NCI-H2107 treated with DMSO at 0.1 percent for 48 hours (cell line): Measurements from ENCODE around the gene PLCH2.

Experiments
- DNase-seq: peaks from one replicate; lab custom pipeline; 2025; ENCODE audit not compliant: unreplicated experiment; lab: John Stamatoyannopoulos, UW

PLCH2 gene

DNA sequence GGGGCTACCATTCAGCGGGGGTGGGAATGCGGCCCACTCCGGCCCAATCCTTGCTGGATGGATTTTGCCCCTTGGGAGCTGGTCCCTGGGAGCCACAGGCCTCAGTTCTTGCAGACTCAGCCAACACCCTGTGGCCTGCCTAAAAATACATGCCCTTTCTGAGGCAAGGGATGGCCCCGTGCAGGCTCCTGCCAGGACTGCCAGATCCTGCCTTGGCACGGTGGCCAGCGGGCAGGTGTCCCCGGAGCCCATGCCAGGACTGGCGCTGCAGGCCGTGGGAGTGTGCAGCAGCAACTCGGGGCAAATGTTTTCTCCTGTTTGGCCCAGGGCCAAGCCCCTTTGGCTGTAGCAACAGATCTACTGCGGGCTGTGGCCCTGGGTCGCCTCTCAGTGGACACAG is 51.9 kb downstream of the PLCH2 start:
- DNase-seq = no peak

DNA sequence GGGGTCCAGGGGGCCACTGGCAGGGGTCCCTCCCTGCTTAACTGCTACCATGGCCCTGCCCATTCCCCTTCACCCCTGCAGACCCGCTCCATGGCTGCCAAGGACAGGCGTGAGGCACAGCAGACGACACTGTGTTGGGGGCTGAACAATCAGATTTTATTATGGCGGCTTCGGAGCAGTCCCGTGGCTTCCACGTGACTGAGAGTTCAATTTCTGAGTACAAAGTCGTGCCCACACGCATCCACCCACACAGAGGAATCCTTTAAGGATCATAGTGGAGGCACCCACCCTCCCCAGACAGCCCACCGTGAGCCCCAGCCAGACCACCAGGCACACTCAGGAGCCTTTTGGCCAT is 52.5 kb downstream of the PLCH2 start:
- DNase-seq = no peak

DNA sequence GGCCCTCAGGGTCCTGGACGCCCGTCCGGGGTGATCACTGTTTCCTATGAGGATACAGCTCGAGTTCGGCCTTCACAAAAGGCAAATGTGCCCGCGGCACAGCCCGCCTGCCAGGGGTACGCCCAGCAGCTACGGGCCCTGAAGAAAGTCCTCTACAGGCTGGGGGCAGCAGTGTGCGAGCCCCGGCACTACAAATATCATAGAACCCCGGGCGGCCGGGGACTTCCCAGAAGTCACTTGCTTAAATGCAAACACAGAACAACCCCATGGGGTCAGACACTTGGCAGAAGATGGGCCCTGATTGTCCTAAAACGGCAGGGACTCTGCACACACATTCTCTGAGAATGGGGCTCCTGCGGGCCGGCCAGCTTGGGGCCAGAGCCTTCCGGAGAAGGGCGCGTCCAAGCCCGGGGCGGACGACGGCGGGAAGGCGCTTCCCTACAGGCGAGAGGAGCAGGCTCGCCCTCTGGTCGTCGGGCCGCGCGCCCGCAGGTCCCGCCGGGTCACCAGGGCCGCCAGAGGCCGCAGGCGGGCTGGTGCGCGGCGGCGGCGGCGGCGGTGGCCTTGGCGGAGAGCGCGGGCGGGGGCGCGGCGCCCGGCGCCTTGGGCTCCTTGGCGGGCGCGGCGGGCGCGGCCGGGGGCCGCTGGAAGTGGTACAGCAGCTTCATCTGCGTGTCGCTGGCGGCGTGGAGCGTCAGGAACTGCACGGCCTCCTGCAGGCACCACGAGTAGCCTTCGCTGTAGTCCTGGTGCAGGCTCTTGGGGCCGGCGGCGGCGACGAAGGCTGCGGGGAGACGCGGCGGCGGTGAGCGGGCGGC is 53.1 kb downstream of the PLCH2 start:
- DNase-seq = no peak

DNA sequence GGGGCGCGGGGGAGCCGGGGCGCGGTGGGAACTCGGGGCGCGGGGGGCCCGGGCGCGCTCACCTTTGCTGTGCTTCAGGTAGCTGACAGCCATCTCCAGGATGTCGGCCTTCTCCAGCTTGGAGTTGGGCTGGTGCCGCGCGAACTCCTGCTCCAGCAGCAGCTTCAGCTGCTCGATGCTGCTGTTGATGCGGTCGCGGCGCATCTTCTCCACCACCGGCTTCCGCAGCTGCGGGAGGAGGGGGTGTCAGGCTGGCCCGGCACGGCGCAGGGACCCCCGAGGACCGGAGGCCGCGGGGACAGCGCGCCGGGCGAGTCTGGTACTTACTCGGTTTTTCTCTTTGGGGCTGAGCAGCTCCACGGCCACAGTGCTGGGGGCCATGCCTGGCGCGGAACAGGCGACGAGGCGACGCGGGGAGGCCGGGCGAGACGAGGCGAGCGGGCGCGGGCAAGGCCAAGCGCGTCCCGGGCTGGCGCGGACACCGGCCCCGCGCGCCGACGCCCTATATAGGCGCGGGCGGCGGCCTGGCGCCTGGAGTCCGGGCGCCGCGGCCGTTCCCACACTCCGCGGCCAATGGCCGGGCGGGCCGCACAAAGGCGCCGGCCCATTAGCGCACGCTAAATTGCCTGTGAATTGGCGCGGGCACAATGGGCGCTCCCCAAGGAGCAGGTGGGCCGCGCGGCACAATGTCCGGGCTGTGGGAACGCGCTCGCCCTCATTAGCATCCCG is 53.9 kb downstream of the PLCH2 start, which contains the start of gene HES5:
Gene HES5, minus strand, starts transcription at position 480 of the 729 bp plus-strand sequence. Its CDS starts 99 bp downstream, at position 381.
- DNase-seq = no peak

DNA sequence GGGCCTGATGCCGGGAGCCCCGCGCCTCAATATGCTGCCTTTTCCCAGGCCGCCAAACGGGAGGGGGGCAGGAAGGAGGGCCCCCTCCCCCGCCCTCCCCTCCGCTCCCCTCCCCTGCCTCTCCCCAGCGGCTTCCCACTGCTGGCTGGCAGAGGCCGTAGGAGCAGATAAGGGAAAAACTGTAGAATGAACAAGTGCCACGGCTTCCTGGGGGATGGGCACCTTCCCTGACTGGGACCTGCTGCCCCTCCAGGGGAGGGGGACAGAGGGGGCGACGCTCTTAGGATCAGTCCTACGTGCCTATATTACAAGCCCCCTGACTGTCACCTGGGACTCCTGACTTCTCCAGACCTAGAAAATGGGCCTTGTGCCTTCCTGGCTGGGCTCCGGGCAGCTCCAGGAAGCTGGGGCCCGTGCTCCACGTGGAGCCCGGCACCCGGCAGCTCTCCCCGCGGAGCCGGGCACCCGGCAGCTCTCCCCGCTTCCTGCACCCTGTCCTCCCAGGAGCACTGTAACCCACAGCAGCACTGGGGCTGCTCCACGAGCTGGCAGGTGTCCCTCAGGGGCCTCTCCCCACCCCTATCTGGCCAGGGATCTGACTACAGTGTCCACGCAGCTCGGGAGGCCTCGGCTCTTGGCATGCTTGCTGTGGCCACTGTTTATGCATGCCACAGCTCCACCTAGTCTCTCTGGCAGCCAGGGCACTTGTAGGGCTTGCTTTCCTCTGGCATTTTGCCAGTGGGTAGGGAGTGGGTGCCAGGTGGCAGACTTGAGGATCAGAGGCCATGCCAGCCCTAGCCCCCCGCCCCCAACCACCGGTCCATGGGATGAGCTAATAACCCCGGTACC is 54.6 kb downstream of the PLCH2 start:
- no peak for DNase-seq

DNA sequence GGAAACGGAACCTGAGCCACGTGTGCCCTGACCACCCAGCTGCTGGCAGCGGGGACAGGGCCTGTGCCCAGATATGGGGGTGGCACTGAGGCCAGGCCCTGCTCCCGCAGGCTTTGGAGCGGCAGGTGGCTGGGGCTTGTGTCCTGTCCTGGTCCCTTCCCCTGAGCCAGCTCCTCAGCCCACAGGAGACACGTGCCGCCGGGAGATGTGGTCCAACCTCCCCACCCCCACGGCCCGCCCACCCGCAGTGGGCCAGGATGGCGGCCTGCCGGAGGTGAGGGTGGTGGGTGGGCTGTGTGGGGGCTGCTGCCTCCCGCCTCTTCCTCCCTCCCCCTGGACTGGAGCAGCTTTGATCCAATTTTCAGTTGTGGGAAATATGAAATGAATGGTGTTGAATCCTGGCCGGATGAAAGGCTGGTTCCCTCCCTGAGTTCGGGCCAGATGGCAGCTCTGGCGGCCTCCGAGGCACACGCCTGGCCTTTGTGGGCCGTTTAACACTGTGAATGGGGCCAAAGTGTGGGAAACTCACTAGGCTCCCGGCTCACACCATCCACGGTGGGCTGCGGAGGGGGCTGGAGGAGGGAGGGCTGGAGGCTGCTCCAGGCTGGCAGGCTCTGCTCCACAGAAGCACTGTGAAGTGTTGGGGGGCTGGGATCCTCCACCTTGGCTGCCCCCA is 56.5 kb downstream of the PLCH2 start:
- DNase-seq = no peak

DNA sequence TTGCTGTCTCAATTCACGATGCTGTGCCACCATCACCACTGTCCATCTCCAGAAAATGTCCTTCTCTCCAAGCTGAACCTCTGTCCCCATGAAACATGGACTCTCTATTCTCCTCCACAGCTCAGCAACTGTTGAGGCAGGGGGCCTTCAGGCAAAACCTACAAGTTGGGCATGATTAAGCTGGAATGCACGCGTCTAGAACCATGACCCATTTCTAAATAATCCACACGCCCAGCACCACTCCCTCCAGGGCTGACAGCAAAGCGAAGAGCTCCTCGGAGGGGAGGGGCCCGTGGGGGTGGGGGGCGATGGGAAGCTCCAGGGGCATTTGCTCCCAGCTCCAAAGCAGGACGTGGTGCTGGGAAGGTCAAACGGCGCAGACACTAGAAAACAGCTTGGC is 57.3 kb downstream of the PLCH2 start:
- DNase-seq = no peak

DNA sequence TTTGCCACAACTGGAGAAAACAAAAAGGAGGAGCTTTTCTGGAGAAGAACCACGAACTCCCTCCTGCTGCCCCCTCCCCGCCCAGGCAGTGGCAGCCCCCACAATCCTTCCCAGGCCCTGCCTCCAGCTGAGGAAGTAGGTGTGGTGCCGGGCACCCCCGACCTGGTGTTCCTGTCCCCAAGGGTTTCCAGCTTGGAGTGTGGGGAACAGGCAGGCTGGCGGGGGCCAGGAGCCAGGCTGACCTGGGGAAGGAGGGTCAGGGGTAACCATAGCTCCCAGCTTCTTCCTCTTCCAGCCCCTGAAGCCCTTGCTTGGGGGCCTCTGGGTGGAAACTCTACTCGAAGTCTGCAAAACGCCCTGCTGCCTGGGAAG is 58.2 kb downstream of the PLCH2 start:
- no peak for DNase-seq

DNA sequence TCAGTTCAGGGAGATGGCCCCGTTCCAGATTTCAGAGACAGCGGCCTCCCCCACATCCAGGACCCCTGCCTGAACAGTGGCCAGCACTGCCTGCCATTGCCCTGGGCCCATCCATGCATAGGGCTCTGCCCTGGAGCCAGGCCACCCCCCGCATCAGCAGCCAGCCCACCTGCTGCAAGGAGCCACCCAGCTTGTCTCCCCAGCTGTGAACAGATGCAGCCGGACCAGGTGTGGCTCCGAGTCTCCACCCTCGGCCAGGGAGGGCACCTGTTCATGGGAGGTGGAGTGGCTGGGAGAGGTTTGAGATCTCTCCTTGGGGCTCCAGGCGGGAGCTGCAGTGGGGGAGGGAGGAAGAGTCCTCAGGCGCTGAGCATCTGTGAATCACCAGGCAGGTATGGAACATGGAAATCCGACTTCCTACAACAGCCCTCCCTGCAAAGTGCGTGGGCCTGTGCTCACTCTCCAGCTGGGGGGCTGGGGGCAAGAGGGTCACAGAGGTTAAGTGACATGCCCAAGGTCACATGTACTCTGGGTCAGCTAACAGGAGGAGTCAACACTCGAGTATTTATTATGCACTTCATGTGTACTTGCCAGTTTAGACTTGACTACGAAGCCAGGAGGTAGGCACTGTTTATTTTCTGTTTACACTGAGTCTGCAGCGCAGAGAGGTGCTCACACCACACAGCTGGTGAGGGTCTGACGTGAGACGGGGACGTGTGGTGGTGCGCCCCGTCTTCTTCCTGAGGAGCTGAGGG is 58.8 kb downstream of the PLCH2 start:
- no peak for DNase-seq

DNA sequence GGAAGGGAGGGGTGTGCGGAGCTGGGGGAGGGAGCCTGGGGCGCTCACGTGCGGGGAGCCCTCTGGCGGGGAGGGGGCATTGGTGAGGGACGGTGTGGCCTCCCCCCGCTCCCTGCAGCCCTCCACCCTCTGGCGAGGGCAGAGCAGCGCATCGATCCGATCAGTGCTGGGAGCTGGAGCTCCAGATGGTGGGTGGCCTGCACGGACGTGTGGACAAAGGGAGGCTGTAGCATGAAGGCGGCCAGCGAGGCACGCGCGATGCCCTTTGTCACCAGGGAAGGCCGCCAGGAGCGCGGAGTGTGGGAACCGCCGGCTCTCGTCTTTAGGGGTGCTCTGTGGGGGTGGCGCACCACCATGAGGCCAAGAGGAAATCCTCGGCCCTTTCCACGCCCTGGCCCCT is 59.4 kb downstream of the PLCH2 start:
- DNase-seq = no peak

DNA sequence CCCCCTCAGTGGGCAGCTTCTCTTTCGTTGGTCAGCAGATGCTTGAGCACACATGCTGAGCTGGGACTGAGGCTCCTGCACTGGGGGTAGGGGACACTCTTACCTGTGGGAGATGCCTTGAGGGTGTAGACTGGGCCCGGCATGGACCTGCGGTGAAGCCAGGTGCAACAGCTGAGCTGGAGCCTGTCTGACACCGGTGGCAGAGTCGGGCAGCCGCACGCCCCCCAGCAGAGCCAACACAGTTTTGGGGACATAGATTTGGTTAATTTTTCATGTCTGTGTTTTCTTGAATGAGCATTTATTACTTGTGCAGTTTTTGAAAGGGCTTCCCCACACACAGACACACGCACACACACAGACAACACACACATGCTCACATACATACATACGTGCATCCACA is 59.9 kb downstream of the PLCH2 start:
- DNase-seq = no peak

DNA sequence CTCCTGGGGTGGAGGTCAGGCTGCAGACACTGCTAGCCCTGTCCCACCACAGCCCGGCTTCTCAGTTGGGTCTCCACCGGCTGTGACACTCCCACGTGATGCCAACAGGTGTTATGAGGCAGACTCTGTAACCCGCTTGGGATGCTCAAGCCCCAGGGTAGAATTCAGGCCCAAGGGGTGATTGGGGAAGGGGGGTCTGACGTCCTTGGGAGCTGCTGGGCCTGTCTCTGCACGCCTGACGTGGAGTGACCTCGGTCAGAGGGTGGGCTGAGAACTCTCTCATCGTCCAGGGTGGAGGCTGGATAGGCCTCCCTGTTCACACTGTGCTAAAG is 61.7 kb downstream of the PLCH2 start:
- no peak for DNase-seq

DNA sequence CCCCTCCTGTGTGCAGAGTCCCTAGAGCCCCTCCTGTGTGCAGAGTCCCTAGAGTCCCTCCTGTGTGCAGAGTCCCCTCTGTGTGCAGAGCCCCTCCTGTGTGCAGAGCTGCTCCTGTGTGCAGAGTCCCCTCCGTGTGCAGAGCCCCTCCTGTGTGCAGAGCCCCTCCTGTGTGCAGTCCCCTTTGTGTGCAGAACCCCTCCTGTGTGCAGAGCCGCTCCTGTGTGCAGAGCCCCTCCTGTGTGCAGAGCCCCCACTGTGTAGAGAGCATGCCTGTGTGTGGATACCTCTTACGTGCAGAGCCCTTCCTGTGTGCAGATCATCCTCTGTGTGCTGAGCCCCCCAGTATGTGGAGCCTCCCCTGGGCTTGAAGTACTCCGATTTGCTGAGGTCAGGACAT is 62.3 kb downstream of the PLCH2 start:
- DNase-seq = no peak

DNA sequence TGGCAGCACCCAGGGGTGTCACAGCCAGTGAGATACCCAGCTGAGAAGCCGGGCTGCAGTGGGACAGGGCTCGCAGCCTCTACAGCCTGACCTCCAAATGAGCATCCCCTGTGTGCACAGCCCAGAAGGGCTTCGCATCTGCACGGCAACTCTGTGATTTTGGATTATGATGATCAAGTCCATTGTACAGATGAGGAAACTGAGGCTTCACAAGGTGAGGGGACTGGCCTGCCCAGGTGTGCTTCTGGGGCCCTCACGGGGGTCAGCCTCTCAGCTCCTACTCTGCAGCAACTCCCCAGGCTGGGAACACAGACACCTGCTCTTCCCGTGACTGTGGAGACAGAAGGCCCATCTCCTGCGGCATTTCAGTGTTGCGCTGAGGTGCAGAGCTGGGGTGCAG is 62.8 kb downstream of the PLCH2 start:
- DNase-seq = no peak

DNA sequence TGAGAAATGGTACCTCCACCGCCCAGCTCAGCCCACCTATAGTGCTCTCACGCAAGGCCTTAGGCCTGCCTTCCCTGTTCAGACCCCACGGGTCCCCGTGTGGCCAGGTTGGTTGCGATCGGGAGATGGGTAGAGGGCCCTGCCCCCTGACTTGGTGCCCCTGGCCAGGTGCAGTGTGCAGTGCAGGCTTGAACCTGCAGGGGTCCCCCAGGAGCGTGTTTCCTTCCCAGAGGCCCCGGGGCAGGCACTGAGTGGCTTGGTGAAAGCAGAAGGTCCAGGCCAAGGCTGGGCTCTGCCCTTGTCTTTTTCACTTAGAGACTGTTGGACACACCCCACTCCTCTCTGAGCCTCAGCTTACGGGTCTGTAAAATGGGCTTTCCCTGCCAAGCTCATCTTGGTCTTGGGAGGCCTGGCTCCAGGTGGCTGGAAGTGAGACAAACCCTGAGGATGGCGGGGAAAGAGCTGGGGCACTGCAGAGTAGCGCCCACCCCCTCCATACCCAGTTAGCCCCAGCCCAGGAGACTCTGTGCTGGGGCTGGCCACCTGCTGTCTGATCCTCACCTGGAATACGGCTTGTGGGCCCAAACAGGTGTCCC is 63.3 kb downstream of the PLCH2 start:
- DNase-seq = no peak

DNA sequence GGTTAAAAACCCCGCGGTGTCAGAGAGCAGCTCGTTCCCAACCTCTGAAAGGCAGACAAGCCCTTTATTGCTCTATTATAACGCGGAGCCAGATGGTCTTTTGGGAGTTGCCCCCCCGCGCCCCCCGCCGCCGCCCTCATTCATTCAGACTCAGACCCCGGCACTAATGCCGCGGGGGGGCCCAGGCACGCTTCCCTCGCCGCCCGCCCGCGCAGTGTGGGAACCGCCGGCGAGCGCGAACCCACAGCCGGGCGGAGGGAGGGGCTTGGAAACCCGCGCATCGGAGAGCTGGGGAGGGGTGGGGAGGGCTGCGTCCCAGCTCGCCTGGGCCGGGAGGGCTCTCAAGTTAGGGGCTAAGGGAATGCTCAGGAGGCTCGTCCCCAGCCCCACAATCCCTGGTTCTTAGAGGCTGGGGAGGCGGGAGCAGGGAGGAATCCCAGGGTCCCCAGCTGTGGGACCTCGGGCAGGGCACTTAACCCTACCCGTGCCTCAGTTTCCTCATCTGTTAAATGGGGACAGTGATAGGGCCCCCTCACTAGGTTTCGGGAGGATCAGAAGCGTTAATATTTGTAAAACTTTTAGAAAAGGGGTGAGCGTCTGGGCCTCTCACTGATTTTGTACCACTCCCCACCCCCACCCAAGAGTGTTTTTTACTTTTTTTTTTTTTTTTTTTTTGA is 64.9 kb downstream of the PLCH2 start:
- no peak for DNase-seq

DNA sequence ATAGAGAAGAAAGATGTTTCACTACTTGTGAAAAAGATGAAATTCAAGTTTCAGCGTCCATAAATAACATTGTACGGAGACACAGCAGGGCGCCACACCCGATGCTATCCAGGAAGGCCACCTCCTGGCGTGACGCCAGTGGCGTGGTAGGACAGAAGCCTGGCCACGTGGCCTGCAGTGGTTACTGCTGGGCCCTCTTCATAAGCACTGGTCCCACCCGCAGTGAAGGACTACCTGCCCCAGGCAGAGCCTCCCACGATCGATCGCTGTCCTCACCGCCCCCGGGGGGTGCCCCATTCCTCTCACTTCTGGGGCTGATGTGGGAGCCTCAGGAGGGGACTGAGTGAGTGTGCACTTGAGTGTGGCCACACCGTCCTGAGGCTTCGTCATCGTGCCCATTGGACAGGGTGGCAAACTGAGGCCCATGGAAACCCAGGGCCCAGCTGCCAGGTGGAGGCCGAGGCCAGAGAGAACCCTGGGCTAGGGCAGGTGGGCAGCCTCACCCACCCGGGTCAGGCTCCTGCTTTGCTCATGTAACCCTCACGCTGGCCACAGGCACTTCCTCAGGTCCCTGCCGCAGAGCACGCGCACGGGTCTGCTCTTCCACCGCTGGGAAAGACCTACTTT is 65.6 kb downstream of the PLCH2 start:
- no peak for DNase-seq

DNA sequence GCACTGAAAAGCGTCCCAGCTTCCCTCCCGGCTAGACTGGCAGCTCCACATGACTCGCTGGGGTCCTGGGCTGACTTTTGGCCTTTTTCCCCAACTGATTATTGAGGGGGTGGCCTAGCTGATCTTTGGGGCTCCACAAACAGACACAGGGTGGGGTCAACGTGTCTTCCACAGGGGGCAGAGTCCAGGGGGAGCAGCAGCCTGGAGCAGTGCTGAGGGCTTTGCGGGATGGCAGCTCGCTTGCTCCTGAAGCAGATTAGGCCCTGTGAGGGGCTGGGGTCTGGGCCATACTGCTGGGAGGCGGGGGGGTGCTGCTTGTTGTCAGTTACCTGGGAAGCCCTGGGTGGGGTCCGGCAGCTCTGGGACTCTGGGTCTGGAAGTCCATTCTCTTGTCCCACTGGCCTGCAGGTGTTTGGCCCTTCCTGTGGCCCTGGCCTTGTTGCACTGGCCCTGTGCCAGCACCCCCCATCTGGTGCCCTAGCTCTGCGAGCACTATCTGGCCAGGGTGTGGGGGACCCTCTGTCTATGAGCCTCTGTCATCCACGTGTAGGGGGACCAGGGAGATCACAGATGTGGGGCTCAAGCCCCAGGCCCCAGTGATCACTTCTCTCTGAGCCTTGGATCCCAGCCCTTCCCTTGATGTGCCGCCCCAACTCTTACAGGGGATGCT is 66.3 kb downstream of the PLCH2 start:
- DNase-seq = no peak
